IPS-NIHi7 (cell line): ENCODE data around the gene TRAPPC11.
"Not testable (repeated sequence)": the region's sequence is repeated elsewhere in the genome, so short reads cannot be mapped to it uniquely, and the experiment has no call there.

ENCODE experiments used
- DNase-seq: peaks from one replicate; pipeline ENCODE4 v3.0.0; 2012; ENCODE audit warnings: mixed read lengths; ENCODE audit errors: extremely low spot score

TRAPPC11 gene

DNA sequence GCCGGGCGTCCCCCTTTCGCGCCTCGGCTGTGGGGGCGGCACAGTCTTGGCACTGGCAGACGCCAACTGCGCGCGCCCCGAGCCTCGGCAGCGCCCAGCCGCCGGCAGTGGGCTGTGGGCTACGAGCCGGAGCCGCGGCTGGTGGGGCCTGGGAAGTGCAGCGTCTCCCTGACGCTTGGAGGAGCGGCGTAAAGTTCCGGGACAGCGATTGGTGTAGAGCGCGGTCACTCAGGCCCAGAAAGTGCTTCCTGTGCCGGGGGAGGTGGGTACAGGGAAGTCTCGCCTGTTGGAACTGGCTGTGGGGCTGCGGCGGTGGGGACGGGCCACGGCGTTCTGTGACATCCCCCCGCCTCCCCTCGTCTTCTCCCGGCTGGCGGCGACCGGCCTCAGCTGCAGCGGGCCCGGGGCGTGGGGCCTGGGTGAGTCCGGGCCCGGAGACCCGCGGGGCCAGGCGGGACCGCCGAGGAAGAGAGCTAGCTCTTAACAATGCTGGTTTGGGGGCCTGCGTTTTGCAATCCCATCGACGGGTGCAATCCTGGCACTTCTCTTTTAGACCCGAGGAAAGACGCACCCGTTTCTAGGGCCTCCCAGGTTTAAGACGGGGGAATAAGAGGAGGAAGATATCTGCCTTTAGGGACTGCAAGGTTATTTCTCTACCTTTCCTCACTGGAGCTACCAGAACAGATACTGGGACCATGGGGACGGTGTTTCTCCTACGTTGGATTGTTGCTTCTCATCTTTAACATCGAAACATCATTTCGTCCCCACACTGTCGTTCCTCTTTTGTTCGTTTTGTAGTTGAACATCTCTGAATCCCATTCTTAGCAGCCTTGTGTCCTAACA is at the start of gene TRAPPC11, which contains the start of gene RWDD4:
Gene TRAPPC11, plus strand, starts transcription at position 265 of the 843 bp plus-strand sequence. CDS start 4,575 bp downstream, outside the sequence.
Gene RWDD4, minus strand, starts transcription at position 157 of the 843 bp plus-strand sequence. CDS start 233 bp downstream, outside the sequence.
- peak; percentile 98 for DNase-seq

DNA sequence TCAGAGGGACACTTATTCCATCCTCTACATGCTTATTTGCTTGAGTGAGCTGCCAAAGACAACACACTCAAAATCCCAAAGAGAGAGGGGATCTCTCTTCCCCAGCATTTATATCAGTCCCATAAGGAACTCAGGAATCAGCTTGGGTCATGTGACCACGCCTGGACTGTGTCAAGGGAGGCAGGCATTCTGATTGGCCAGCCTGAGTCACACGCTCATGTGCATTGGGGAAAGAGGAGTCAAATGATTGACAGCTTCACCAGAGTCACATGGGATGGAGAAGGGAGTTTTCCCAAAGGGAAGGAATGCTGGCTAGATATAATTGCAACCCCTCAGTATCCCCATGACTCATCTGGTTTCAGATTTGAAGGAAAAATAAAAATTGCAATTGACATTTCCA is 49.1 kb upstream of the TRAPPC11 start:
- no peak for DNase-seq

DNA sequence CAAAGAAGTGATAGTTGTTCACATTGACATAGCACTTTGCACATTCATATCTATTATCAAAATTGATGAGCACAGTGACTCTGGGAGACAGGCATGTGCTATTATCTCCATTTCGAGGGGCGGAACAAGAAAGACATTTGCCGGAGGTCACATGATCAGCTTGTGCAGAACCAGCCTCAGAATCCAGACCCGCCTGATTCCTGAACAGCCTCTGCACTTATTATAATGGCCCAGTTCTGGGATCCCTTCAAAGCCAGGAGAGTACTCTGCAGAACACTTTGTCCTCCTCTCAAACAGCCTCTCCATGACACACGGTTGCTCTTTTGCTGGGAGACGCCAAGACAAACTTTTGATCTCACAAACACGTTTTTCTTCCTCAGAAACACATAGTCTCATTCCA is 48.5 kb upstream of the TRAPPC11 start:
- no peak for DNase-seq

DNA sequence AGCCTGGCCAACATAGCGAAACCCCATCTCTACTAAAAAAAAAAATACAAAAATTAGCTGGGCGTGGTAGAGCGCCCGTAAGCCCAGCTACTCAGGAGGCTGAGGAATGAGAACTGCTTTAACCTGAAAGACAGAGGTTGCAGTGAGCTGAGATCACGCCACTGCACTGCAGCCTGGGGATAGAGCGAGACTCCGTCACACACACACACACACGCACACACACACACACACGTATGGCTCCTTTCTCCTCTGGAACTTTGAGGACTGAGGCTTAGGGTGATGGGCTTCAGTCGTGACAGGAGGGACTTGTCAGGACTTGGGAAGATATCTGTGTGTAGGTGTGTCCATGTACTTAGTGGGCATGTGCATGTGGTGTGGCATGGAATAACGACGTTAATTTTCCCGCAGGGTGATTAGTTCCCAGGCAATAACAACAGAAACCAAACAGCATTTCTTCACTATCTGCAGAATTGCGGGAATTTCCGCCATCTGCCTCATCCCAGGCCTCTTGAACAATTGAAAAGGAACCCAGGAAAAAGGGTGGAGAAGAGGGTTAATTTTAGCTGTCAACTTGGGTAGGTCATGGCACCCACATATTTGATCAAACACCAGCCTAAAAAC is 47.8 kb upstream of the TRAPPC11 start:
- no peak for DNase-seq

DNA sequence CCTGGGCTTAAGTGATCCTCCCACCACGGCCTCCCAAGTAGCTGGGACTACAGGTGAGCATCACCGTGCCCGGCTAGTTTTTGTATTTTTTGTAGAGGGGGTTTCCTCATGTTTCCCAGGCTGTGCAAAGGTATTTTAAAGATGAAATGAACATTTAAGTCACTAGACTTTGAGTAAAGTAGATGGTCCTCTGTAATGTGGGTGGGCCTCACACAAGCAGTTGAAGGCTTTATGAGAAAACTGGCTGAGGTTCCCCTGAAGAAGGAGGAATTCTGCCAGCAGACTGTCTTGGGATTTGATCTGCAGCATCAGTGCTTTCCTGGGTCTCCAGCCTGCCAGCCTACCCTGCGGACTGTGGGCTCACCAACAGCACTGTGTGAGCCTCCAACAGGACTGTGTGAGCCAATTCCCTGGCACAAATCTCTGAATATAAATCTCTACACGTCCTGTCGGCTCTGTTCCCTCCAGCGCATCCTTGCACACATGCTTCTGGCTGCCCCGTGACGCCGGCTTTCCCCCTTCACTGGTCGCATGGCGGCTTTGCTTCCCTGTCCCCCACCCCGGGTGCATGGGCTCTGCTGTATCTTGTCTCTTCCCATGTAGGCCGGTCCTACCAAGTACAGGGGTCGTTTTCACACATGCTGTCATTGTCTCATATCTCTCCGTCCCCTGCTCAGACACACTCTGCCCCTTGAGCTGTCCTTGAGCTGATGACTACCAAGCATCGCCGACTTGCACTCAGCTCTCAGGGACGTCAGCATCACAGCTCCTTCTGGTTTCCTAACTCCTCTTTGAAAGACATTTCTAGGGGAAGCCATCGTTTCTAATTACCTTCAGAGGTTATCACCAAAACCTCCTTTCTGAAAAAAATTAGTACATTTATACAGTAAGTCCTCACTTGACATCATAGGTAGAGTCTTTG is 46.5 kb upstream of the TRAPPC11 start:
- DNase-seq, result no peak

DNA sequence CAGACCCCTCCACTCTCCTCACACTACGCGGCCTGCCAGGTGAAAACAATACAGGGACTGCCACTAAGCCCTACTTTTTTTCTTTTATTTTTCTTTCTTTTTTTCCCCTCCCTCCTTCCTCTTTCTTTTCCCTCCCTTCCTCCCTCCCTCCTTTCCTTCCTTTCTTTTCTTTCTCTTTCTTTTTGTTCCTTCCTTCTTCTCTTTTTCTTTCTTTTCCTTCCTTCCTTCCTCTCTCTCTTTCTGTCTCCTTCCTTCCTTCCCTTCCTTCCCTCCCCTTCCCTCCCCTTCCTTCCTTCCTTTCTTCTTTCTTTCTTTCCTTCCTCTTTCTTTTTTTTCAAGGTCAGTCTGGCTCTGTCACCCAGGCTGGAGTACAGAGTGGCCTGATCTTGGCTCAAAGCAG is 42.0 kb upstream of the TRAPPC11 start:
- no peak for DNase-seq

DNA sequence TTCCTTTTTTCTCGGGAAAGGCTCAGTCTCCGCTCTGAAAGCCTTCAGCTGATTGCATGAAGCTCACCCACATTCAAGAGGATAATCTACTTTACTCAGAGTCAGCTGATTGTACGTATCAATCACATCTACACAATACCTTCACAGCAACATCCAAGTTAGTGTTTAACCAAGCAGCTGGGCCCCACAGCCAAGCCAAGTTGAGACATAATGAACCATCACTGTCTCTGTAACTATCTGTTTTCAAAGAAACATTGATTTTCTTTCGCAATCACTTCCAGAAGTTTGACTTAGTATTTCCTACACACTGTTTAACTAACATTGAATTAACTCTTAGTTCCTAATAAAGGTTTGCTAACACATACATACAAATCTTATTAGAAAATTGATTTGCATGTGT is 40.4 kb upstream of the TRAPPC11 start:
- DNase-seq, result no peak

DNA sequence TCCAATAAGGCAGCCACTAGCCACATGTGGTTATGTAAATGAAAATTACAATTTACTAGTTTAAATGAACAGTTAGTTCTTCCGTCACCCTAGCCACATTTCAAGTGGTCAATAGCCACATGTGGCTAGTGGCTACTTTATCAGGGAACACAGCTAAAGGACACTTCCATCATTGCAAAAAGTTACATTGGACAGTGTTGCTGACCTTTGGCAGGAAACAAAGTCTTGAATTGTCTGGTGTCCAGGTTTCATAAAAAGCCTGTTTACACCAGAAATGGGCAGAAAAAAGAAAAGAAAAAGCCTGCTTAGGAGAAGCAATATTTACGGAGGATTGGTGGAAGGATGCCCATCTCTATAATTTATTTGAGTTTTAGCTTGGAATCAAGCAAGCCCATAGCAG is 38.7 kb upstream of the TRAPPC11 start:
- DNase-seq, result no peak

DNA sequence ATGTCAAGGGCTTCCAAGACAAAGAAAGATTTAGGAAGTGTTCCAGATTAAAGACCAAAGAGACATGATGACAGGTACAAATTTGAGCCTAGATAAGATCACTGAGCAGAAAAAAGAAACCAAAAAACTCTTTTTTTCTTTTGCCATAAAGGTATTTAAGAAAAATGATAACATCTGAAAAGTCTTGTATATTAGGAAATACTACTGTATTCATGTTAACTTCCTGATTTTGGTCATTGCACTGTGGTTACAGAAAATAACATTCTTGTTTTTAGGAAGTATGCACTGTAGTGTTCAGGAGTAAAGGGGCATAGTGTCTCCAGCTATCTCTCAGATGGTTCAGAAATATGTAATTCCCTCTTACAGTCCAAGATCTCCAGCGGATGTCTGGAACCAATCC is 37.2 kb upstream of the TRAPPC11 start:
- no peak for DNase-seq

DNA sequence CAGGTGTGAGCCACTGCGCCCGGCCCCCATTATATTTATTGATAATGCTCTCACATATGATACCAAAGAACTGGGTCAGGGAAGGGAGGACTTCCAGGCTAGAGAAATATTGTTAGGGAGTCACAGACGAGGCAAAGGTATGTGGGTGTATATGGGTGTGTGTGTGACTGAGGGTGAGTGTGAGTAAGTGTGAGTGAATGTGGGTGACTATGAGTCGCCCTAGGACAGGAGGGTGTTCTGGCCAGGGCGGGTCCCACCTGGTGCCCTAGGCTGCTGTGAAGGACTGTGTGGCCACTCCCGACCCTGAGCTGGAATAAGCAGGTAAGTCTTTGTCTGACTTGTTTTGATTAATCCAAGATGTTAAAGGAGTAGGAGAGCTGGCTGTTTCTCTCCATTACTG is 34.5 kb upstream of the TRAPPC11 start:
- no peak for DNase-seq

DNA sequence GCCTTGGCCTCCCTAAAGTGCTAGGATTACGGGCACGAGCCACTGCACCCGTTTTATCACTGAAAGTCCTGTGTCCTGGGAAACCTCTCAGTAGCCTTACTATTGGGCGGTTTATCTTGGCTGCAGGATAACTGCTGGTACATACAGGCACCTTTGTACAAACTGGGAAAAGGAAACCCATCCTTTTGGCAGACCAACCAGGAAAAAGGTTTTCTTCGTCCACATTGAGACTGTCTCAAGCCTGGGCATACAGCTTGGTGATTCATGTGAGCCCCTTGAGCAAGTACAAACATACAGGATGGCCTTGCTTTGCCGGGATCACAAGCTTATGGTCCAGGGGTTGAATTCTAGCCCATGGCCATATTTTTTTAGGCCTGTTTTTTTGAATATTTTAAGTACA is 32.9 kb upstream of the TRAPPC11 start:
- no peak for DNase-seq

DNA sequence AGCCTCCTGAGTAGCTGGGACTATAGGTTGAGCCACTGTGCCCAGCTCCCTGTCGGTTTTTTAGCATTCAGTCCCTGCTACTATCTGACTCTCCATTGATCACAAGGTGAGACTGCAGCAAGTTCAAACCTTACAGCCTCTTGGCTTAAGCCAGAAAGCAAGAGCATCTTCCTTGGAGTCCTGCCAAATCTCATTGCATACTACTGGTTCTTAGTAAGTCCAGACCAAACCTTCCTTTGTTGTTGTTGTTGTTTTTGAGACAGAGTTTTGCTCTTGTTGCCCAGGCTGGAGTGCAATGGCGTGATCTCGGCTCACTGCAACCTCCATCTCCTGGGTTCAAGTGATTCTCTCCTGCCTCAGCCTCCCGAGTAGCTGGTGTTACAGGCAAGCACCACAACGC is 31.8 kb upstream of the TRAPPC11 start:
- not testable (repeated sequence) for DNase-seq

DNA sequence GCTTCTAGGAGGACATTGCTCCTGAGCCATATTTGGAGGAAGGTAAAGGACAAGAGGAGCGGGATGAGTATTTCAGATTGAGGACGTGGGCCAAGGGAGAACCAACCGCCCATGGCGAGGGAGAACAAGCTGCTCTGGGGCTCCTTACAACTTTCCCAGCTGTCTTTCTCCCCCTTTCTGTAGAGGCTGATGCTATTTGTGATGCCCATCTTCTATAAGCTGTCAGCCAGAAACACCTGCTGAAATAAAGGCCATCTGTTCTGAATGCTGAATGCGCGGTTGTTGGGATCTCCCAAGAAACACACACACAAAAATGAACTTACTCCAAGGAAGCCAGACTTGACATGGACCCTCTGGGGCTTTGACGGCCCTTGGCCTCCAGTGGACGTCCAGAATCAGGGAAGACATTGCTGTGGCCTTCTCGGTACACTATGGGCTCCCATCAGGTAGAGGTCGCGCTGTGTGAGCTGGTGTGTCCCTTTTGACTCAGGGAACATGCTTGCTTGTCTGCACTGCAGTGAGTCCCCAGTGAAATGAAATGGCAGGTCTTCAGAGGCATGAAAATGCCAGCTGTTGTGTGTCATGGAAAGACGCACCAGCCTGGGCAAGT is 31.0 kb upstream of the TRAPPC11 start:
- DNase-seq, result no peak

DNA sequence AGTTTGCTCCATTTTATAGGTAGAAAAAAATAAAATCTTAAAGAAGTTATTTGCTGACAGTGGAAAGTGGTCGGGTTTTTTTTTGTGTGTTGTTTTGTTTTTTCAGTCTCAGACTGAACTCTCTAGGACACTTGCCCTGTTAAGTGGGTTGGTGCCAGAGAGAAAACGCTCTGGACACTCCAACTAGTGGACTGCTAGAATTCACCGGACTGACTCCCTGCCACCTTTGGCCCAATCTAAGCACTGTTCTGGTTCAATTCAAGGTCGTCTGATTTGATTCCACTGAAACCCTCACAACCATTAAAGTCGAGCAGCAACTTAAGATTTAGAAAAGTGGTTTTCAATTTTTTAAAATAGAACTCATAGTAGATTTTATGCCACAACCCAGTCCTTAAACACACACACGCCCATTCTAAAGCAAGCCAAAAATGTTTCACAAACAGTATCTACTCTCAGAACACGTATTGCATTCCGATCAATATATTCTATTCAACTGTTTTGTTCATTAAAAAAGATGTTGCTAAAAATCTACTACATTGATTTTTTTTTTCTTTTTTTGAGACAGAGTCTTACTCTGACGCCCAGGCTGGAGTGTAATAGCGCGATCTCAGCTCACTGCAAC is 27.4 kb upstream of the TRAPPC11 start:
- no peak for DNase-seq

DNA sequence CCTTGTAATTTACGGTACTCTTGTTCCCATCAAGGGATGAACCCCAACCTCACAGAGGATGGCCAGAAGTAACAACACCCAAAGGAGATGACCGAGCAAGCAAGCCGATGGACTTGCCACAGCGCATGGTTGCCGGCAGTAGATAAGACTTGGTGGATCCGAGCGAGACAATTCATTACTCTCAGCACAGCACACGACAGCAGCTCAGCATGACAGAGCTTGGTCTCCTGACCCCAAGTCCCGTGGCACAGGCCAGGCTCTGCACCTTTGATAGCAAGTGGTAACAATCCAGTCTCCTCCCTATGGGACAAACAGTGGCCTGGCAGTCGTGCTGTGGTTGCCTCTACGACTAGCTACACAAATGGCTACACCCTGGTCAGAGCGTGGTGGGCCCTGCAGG is 26.4 kb upstream of the TRAPPC11 start:
- DNase-seq, result no peak

DNA sequence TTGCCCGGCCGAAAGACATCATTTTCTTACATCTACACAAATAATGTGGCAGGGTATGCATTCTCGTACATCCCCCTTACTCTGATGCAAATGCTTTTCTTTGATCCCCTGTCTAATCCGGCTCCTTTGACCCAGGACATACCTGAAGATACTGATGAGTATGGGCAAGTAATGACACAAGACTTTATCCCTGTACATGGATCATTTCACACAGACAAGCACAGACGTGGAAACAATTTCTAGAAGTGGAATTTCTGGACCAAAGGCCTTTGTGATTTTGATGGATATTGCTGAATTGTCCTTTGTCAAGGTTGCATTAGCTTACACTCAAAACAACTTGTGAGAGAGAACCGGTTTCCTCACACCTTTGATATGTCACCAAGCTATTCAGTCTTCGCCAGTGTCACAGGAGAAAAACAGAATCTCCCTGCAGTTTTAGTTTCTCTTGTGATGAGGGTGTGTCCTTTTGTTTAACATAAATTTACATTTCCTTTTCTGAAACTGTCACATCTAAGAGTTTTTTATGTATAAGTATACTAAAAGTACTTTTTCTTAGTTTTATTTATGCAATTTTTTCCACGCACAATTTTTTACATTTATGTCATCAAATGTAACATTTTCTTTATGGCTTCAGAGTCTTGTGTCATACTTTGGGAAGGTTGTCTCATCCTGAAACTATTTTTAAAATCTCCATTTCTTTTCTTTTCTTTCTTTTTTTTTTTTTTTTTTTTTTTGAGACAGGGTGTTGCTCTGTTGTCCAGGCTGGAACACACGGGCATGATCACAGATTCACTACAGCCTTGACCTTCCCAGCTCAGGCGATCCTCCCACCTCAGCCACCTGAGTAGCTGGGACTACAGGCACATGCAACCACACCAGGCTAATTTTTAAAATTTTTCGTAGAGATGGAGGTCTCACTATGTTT is 25.4 kb upstream of the TRAPPC11 start:
- DNase-seq, result no peak

DNA sequence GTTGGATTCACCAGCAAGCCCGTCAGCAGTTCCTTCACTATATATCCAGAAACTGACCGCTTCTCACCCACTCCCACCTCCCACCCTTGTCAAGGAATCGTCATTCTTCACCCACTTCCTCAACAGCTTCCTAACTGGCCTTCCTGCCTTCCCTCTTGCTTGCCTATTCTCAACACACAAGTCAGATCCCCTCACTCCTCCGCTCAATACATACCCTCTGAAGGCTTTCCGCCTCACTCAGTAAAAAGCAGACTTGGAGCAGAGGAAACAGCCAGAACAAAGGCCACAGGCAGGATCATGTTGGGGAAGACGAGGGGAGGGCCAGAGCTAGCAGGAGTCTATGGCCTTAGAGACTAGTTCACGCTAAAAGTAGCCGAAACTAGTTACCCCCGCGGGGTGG is 23.8 kb upstream of the TRAPPC11 start:
- peak; percentile 43 for DNase-seq

DNA sequence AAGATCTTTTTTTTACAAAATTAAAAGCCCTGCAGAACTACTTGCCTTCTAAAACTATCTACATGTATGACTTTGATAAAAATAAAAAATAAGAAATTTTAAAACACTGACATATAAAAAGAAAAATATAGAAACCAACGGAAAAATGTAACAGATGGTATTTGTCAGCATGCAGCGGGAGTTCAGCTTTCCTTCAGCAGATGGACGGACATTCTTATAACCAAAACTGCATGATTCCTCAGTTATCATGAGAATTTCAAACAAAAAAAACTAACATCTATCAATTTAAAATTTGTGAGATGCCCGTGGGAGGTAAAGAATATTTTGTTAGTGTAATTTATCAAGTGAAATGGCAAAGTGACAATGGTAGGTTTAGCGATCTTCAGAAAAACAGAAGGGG is 23.4 kb upstream of the TRAPPC11 start:
- no peak for DNase-seq

DNA sequence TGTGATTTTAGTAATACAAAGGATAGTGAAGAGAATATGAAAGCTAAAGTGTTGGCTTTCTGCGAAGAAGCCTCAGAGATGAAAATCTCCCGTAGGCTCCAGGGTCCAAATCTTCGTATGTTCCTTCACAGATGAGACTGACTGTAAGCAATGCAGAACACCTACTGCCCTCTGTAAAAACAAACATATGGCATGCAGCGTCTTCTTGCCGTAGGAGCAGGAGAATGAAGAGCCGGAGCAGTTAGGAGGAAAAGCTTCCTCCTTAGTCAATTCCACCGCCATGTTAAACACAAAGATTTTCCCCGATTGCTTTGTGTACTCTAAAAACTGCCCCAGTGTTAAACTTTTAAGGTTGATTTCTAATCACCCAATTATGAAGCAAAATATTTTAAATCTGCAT is 22.6 kb upstream of the TRAPPC11 start:
- no peak for DNase-seq

DNA sequence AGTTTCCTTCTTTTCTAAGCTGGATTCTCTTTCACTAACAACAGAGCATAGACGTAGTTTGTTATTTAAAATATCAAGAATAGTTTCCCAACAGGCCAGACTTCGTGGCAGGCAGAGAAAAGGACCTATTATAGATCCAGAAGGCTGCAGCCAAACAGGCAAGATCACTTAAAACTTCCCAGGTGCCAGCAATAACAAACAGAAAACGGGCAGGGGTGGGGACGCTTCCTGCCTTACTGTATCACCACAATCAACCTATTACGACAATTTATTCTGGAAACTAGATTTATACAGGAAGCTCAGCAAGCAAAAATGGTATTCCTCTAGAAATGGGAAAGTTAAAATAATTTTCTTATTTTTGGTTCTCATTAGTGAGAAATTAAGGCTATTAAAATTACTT is 22.2 kb upstream of the TRAPPC11 start:
- DNase-seq, result no peak
